WI38 (cell line): ENCODE data around the gene OAS2.

ENCODE experiments used
- H3K4me3 ChIP-seq: 2 replicates; pipeline ENCODE4 v1.5.1; 2011; ENCODE audit warnings: low read depth, mild to moderate bottlenecking, control low read depth, low read length
- TF ChIP-seq, protein P1 (sequence below): IDR thresholded peaks from 2 replicates; pipeline ENCODE4 v1.5.1; 2012; ENCODE audit warnings: low read depth, mild to moderate bottlenecking, control low read depth, low read length

Gene OAS2

DNA sequence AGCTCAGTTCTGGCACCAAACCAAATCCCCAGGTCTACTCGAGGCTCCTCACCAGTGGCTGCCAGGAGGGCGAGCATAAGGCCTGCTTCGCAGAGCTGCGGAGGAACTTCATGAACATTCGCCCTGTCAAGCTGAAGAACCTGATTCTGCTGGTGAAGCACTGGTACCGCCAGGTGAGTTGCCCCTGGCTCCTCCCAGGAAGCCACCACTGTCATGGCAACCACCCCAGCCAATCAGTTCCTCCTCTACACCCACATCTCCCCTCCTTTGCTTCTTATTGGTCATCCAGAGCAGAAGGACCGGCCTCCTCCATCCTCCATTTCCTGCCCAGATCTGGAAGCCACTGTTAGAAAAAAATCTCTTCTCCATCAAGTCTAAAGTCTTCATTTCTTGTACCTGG, 17.2 kb upstream of the OAS2 start:
- H3K4me3 ChIP-seq, result no peak overlapping the region
- TF ChIP-seq, protein P1, sequence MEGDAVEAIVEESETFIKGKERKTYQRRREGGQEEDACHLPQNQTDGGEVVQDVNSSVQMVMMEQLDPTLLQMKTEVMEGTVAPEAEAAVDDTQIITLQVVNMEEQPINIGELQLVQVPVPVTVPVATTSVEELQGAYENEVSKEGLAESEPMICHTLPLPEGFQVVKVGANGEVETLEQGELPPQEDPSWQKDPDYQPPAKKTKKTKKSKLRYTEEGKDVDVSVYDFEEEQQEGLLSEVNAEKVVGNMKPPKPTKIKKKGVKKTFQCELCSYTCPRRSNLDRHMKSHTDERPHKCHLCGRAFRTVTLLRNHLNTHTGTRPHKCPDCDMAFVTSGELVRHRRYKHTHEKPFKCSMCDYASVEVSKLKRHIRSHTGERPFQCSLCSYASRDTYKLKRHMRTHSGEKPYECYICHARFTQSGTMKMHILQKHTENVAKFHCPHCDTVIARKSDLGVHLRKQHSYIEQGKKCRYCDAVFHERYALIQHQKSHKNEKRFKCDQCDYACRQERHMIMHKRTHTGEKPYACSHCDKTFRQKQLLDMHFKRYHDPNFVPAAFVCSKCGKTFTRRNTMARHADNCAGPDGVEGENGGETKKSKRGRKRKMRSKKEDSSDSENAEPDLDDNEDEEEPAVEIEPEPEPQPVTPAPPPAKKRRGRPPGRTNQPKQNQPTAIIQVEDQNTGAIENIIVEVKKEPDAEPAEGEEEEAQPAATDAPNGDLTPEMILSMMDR, result no peak

- TF ChIP-seq, protein P1, result no peak
Observed at GRCh38 chr12:112961536-112961935, 16.8 kb upstream of the OAS2 start.

DNA sequence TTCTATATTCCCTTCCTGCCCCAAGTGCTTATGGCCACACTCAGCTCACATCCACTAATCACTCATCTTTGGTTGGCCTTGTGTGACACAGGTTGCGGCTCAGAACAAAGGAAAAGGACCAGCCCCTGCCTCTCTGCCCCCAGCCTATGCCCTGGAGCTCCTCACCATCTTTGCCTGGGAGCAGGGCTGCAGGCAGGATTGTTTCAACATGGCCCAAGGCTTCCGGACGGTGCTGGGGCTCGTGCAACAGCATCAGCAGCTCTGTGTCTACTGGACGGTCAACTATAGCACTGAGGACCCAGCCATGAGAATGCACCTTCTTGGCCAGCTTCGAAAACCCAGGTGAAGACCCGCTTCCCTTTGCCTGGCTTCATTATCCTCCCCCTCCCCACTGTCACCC, 15.8 kb upstream of the OAS2 start:
- TF ChIP-seq, protein P1, result no peak
- no peak overlapping the region for H3K4me3 ChIP-seq

More at GRCh38 chr12:112961536-112961935, 16.8 kb upstream of the OAS2 start:
- H3K4me3 ChIP-seq, result no peak overlapping the region

DNA sequence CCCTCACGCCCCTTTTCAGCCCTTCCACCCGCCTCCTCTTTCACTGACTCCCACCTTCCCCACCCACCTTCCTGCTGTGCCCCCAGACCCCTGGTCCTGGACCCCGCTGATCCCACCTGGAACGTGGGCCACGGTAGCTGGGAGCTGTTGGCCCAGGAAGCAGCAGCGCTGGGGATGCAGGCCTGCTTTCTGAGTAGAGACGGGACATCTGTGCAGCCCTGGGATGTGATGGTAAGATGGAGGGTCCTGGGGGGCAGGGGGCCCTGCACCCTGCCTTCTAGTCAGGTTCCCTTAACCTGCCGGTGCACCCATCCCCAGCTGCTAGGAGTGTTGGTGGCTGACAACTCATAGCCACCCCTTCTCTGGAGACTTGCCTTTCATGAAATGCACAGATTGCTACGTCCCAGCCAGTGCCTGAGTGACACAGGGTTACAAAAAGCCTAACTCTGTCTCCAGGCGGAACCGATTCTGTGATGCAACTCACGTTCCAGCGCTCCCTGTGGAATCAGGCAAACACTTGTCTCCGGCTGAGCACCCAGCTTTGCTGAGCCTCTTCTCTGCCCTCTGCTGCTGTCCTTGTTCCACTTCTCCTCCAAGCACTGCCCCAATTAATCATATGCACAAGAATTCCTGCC, 15.0 kb upstream of the OAS2 start:
- no peak overlapping the region for H3K4me3 ChIP-seq
- TF ChIP-seq, protein P1, result no peak

DNA sequence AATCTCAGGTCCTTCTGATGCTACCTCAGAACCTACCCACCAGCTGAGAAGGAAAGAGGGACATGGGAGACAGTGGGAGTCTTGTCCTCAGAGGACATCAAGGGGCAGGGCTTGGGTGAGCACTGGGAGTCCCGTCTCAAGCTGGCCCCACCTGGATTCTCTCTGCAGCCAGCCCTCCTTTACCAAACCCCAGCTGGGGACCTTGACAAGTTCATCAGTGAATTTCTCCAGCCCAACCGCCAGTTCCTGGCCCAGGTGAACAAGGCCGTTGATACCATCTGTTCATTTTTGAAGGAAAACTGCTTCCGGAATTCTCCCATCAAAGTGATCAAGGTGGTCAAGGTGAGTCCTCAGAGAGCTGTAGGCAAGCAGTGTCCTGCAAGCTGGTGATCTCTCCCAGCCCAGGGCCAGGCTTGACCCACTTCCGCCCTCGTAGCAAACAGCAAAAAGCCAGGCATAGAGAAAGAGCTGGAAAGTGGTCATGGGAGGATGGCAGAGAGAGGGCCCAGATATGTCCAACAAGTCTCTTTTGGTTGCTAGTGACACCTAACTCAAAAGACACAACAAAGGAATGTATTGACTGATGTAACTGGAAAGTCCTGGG, 14.2 kb upstream of the OAS2 start:
- TF ChIP-seq, protein P1, result no peak

DNA sequence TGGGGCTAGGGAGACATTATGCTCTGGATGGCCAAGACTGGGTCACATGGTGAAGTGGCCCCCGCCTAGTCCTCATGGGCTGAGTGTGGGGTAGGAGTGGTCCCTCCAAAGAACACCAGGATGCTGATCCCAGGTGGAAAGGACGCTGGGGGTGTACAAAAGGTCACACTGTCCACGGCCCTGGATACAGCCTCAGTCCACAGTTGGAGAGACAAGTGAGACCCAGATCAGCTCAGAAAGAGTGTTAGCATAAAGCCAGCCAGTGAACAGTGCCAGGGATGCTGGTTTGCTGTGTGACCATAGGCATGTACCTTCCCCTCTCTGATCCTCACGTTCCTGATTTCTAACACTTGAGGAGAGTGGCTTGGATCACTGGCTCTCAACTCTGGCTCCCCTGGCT, 13.4 kb upstream of the OAS2 start:
- TF ChIP-seq, protein P1, result no peak

More for the DNA sequence above, 14.2 kb upstream of the OAS2 start:
- no peak overlapping the region for H3K4me3 ChIP-seq

DNA sequence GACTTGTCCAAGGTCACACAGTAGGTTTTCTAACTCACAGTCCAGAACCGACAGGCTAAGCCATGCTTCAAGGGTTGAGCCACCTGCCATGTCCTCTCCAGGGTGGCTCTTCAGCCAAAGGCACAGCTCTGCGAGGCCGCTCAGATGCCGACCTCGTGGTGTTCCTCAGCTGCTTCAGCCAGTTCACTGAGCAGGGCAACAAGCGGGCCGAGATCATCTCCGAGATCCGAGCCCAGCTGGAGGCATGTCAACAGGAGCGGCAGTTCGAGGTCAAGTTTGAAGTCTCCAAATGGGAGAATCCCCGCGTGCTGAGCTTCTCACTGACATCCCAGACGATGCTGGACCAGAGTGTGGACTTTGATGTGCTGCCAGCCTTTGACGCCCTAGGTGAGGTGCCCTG, 12.7 kb upstream of the OAS2 start:
- TF ChIP-seq, protein P1, result no peak
- H3K4me3 ChIP-seq, result no peak overlapping the region

More for the DNA sequence above, 13.4 kb upstream of the OAS2 start:
- H3K4me3 ChIP-seq, result no peak overlapping the region
